GM21737 (cell line): ENCODE measurements around the gene ROCK2.
A peak's percentile ranks its signal among the peaks of the same experiment; 100 is the strongest.

Experiments
- ATAC-seq: cut with Tn5 transposase; IDR thresholded peaks from one replicate; pipeline ENCODE4 v1.9.1; 2021; ENCODE audit warnings: mild to moderate bottlenecking, moderate library complexity; ENCODE audit not compliant: unreplicated experiment

ROCK2 gene

GRCh38 chr2:11367170-11367730 is 22.8 kb upstream of the ROCK2 start:
- no peak for ATAC-seq

- no peak for ATAC-seq
Observed at GRCh38 chr2:11366326-11366741, 21.9 kb upstream of the ROCK2 start.

GRCh38 chr2:11365096-11365879 is 20.9 kb upstream of the ROCK2 start:
- no peak for ATAC-seq

- ATAC-seq: no peak
Observed at GRCh38 chr2:11364565-11364887, 20.1 kb upstream of the ROCK2 start.

GRCh38 chr2:11363868-11364564 is 19.6 kb upstream of the ROCK2 start:
- ATAC-seq: no peak

GRCh38 chr2:11359865-11360264 is 15.4 kb upstream of the ROCK2 start:
- ATAC-seq: no peak

- no peak for ATAC-seq
Observed at GRCh38 chr2:11357428-11357972, 13.1 kb upstream of the ROCK2 start.

GRCh38 chr2:11356764-11357163 is 12.3 kb upstream of the ROCK2 start:
- no peak for ATAC-seq

GRCh38 chr2:11355194-11356053 is 11.0 kb upstream of the ROCK2 start:
- ATAC-seq: no peak

GRCh38 chr2:11354363-11355154 is 10.1 kb upstream of the ROCK2 start:
- ATAC-seq: no peak

GRCh38 chr2:11352781-11353537 is 8.5 kb upstream of the ROCK2 start:
- ATAC-seq: no peak

GRCh38 chr2:11348209-11348749 is 3.8 kb upstream of the ROCK2 start:
- ATAC-seq: no peak

GRCh38 chr2:11347403-11347959 is 3.0 kb upstream of the ROCK2 start:
- ATAC-seq: no peak

GRCh38 chr2:11346023-11346482 is 1.6 kb upstream of the ROCK2 start:
- no peak for ATAC-seq

GRCh38 chr2:11344956-11345677 is 681 bp upstream of the ROCK2 start:
- no peak for ATAC-seq

- peak; percentile 34 for ATAC-seq
Observed at GRCh38 chr2:11343650-11344341, 640 bp downstream of the ROCK2 start.

- ATAC-seq: no peak
Observed at GRCh38 chr2:11343368-11343649, 1.1 kb downstream of the ROCK2 start.
